BLaER1 (cell line): ENCODE measurements around the gene HIVEP2.

Experiments
- H3K27ac ChIP-seq: shearing (Covaris generic); formaldehyde crosslinking; 2 replicates; pipeline ENCODE4 v1.8.1; 2022
- H3K27me3 ChIP-seq: shearing (Covaris generic); formaldehyde crosslinking; 2 replicates; pipeline ENCODE4 v1.8.1; 2022
- H3K36me3 ChIP-seq: shearing (Covaris generic); formaldehyde crosslinking; 2 replicates; pipeline ENCODE4 v1.8.1; 2022
- H3K4me1 ChIP-seq: shearing (Covaris generic); formaldehyde crosslinking; 2 replicates; pipeline ENCODE4 v1.8.1; 2022
- H3K4me2 ChIP-seq: shearing (Covaris generic); formaldehyde crosslinking; 2 replicates; pipeline ENCODE4 v1.8.1; 2022
- H3K4me3 ChIP-seq: shearing (Covaris generic); formaldehyde crosslinking; 2 replicates; pipeline ENCODE4 v1.8.1; 2022
- H3K9ac ChIP-seq: shearing (Covaris generic); formaldehyde crosslinking; 2 replicates; pipeline ENCODE4 v1.8.1; 2022
- H3K9me3 ChIP-seq: shearing (Covaris generic); formaldehyde crosslinking; 2 replicates; pipeline ENCODE4 v1.8.1; 2022
- H4K20me1 ChIP-seq: shearing (Covaris generic); formaldehyde crosslinking; 2 replicates; pipeline ENCODE4 v1.8.1; 2022
- Cebpa-rat ChIP-seq: shearing (Covaris generic); IDR thresholded peaks from 2 replicates; pipeline ENCODE4 v1.8.1; 2022

Gene HIVEP2

GRCh38 chr6:142729618-142730017, 215.4 kb downstream of the HIVEP2 start:
- Histone ChIP-seq H3K4me2 (peak overlapping the region; percentile 73), H3K4me3 (no peak overlapping the region), H3K9ac (no peak overlapping the region), H3K27ac (no peak overlapping the region), H3K4me1 (peaks cover 22% of the 10 kb centered on the region), H3K27me3 (no peaks in the 10 kb centered on the region), H3K9me3 (no peaks in the 10 kb centered on the region), H3K36me3 (no peaks in the 10 kb centered on the region), H4K20me1 (no peaks in the 10 kb centered on the region)
- no peak for TF ChIP-seq Cebpa-rat

GRCh38 chr6:142728910-142729481, 216.0 kb downstream of the HIVEP2 start:
- Histone ChIP-seq H3K4me2 (peak overlapping the region; percentile 73), H3K9ac (no peak overlapping the region), H3K36me3 (no peaks in the 10 kb centered on the region), H3K27ac (no peak overlapping the region; the same call in 1 of the 2 replicates), H3K4me1 (peaks cover 22% of the 10 kb centered on the region), H3K9me3 (no peaks in the 10 kb centered on the region), H4K20me1 (no peaks in the 10 kb centered on the region), H3K4me3 (no peak overlapping the region), H3K27me3 (no peaks in the 10 kb centered on the region)
- TF ChIP-seq Cebpa-rat: no peak

GRCh38 chr6:142728364-142728763, 216.6 kb downstream of the HIVEP2 start:
- no peaks in the 10 kb centered on the region for H3K9me3 ChIP-seq
- H3K27ac ChIP-seq: no peak overlapping the region
- H3K4me2 ChIP-seq: peak overlapping the region; percentile 73
- no peaks in the 10 kb centered on the region for H3K36me3 ChIP-seq
- H3K4me3 ChIP-seq: no peak overlapping the region
- peaks cover 22% of the 10 kb centered on the region for H3K4me1 ChIP-seq
- H3K27me3 ChIP-seq: no peaks in the 10 kb centered on the region
- H3K9ac ChIP-seq: no peak overlapping the region
- TF ChIP-seq Cebpa-rat: no peak
- H4K20me1 ChIP-seq: no peaks in the 10 kb centered on the region

GRCh38 chr6:142726616-142727015, 218.4 kb downstream of the HIVEP2 start:
- TF ChIP-seq Cebpa-rat: no peak
- Histone ChIP-seq H4K20me1 (no peaks in the 10 kb centered on the region), H3K4me1 (peaks cover 22% of the 10 kb centered on the region), H3K4me2 (no peak overlapping the region), H3K4me3 (no peak overlapping the region), H3K27ac (no peak overlapping the region), H3K9ac (no peak overlapping the region), H3K9me3 (no peaks in the 10 kb centered on the region), H3K27me3 (no peaks in the 10 kb centered on the region), H3K36me3 (no peaks in the 10 kb centered on the region)

DNA sequence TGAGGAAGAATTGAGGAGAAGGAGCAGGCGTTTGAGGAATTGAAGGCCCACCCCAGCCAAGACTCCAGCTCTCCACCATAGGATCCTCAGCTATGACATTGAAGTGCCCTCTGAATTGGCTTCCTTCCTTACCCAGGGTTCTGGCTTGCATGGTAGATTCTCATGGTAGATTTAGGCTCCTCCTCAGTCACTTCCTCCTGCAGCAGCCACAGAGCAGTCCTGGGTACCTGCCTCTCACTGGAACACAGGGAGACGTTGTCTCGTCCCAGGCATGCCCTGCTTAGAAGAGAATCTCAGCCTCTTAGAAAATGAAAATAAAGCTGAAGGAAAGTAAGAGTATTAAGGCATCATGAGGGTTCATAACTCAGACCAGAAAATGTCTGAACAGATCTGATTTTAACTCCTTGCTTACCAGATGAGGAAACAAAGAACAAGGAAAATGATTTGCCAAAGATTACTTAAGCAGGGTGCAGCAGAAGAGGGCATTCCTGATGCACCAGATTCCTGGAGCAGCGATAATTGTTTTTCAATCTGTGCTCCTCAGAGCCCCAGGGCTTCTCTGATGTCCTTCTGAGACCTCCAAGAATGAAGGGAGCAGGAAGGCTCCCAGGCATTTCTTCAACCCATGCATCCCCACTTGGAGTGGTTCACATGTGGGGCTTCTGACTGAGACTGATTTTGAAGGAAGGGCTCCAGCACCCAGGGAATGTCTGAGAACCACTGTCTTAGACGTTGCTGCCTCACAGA, 219.8 kb downstream of the HIVEP2 start:
- H3K27me3 ChIP-seq: no peaks in the 10 kb centered on the region
- H3K36me3 ChIP-seq: no peaks in the 10 kb centered on the region
- H3K4me3 ChIP-seq: no peak overlapping the region
- no peak for TF ChIP-seq Cebpa-rat
- H3K9ac ChIP-seq: no peak overlapping the region
- H3K4me2 ChIP-seq: no peak overlapping the region
- no peak overlapping the region for H3K27ac ChIP-seq
- peaks cover 22% of the 10 kb centered on the region for H3K4me1 ChIP-seq
- no peaks in the 10 kb centered on the region for H4K20me1 ChIP-seq
- no peaks in the 10 kb centered on the region for H3K9me3 ChIP-seq

DNA sequence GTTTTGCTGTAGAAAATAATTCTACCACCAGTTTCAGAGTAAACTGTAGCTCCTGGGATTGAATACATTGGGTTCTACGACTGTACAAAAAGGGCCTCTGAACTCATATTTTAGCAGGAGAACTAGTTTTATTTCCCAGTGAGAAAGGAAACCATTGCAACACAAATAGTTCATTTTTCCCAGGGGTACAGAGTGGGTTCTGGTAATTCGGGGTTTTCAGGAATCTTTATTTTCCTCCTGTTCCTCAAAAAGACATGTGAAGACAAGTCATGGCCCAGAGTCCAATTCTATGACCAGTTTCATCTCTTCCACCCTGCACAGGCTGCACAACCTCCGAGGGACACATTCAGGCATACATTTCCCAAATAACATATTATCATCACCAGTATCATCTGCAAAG, 222.1 kb downstream of the HIVEP2 start:
- no peaks in the 10 kb centered on the region for H3K36me3 ChIP-seq
- no peak overlapping the region for H3K9ac ChIP-seq
- no peak overlapping the region for H3K4me2 ChIP-seq

GRCh38 chr6:142722012-142722411, 223.0 kb downstream of the HIVEP2 start:
- peaks cover under 1% of the 10 kb centered on the region; the same call in 1 of the 2 replicates for H3K4me1 ChIP-seq
- no peak overlapping the region for H3K4me2 ChIP-seq
- H3K27ac ChIP-seq: no peak overlapping the region
- H3K9ac ChIP-seq: no peak overlapping the region
- no peak for TF ChIP-seq Cebpa-rat
- no peaks in the 10 kb centered on the region for H3K36me3 ChIP-seq
- no peak overlapping the region for H3K4me3 ChIP-seq
- no peaks in the 10 kb centered on the region for H4K20me1 ChIP-seq
- H3K9me3 ChIP-seq: peaks cover 23% of the 10 kb centered on the region
- no peaks in the 10 kb centered on the region for H3K27me3 ChIP-seq

More for the DNA sequence above, 222.1 kb downstream of the HIVEP2 start:
- Histone ChIP-seq H3K9me3 (peaks cover 22% of the 10 kb centered on the region), H4K20me1 (no peaks in the 10 kb centered on the region), H3K27me3 (no peaks in the 10 kb centered on the region), H3K4me3 (no peak overlapping the region), H3K27ac (no peak overlapping the region), H3K4me1 (peaks cover under 1% of the 10 kb centered on the region; the same call in 1 of the 2 replicates)
- TF ChIP-seq Cebpa-rat: no peak

GRCh38 chr6:142721215-142721920, 223.6 kb downstream of the HIVEP2 start:
- H3K4me1 ChIP-seq: peaks cover 7% of the 10 kb centered on the region
- no peak overlapping the region for H3K27ac ChIP-seq
- no peaks in the 10 kb centered on the region for H4K20me1 ChIP-seq
- H3K27me3 ChIP-seq: no peaks in the 10 kb centered on the region
- TF ChIP-seq Cebpa-rat: no peak
- peaks cover 23% of the 10 kb centered on the region for H3K9me3 ChIP-seq
- no peak overlapping the region for H3K9ac ChIP-seq
- no peak overlapping the region for H3K4me3 ChIP-seq
- H3K36me3 ChIP-seq: no peaks in the 10 kb centered on the region
- no peak overlapping the region for H3K4me2 ChIP-seq

GRCh38 chr6:142718667-142719191, 226.2 kb downstream of the HIVEP2 start:
- no peaks in the 10 kb centered on the region for H4K20me1 ChIP-seq
- H3K9ac ChIP-seq: no peak overlapping the region
- H3K4me3 ChIP-seq: no peak overlapping the region
- peaks cover 19% of the 10 kb centered on the region for H3K4me1 ChIP-seq
- H3K27me3 ChIP-seq: no peaks in the 10 kb centered on the region
- TF ChIP-seq Cebpa-rat: no peak
- H3K4me2 ChIP-seq: no peak overlapping the region
- H3K36me3 ChIP-seq: no peaks in the 10 kb centered on the region
- H3K9me3 ChIP-seq: peaks cover 23% of the 10 kb centered on the region
- no peak overlapping the region for H3K27ac ChIP-seq

DNA sequence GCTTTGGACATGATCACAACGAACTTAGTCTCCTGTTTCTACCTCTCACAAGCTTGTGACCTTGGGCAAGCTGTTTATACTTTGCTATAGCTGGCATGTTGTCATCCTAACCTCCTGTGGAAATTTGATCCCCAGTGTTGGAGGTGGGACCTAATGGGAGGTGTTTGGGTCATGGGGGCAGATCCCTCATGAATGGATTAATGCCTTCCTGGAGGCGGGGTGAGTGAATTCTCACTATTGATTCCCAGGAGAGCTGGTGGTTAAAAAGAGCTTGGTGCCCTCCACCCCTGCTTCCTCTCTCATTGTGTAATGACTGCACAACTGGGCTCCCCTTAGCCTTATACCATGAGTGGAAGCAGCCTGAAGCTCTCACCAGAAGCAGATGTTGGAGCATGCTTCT, 228.9 kb downstream of the HIVEP2 start:
- H4K20me1 ChIP-seq: no peaks in the 10 kb centered on the region
- H3K4me2 ChIP-seq: peak overlapping the region; percentile 52
- peaks cover 19% of the 10 kb centered on the region for H3K4me1 ChIP-seq
- H3K36me3 ChIP-seq: no peaks in the 10 kb centered on the region
- no peak overlapping the region for H3K27ac ChIP-seq
- no peak overlapping the region for H3K9ac ChIP-seq
- peaks cover 23% of the 10 kb centered on the region for H3K9me3 ChIP-seq
- TF ChIP-seq Cebpa-rat: no peak
- no peaks in the 10 kb centered on the region for H3K27me3 ChIP-seq
- no peak overlapping the region for H3K4me3 ChIP-seq
